SU-DHL-6 (cell line): Measurements from ENCODE around the gene F2.

Experiments used
- H2AFZ ChIP-seq: fragments of 200-600 bp; sonication (generic); 2 replicates; pipeline ENCODE4 v1.6.1; 2014; ENCODE audit warnings: low read depth, mild to moderate bottlenecking, moderate library complexity, mixed read lengths, antibody characterized with exemption, low read length; ENCODE audit not compliant: severe bottlenecking
- H3F3A ChIP-seq: fragments of 200-600 bp; shearing (Covaris generic); 2 replicates; pipeline ENCODE4 v1.6.0; 2016; ENCODE audit warnings: antibody characterized with exemption, mild to moderate bottlenecking; ENCODE audit not compliant: insufficient read depth
- H3K27ac ChIP-seq: fragments of 200-600 bp; sonication (generic); 2 replicates; pipeline ENCODE4 v1.5.1; 2016; ENCODE audit warnings: low read depth, mild to moderate bottlenecking, low read length, moderate library complexity, mixed read lengths
- H3K27me3 ChIP-seq: fragments of 200-600 bp; sonication (generic), shearing (Covaris generic); 2 replicates; pipeline ENCODE4 v1.6.0; 2014; ENCODE audit warnings: mild to moderate bottlenecking, low read length
- H3K36me3 ChIP-seq: fragments of 200-600 bp; sonication (generic); 2 replicates; pipeline ENCODE4 v1.6.1; 2014; ENCODE audit warnings: mild to moderate bottlenecking, low read length, mixed read lengths
- H3K4me2 ChIP-seq: fragments of 300-600, 200-600 bp; shearing (Covaris generic), sonication (generic); 2 replicates; pipeline ENCODE4 v1.6.0; 2014; ENCODE audit warnings: low read length, low read depth, mild to moderate bottlenecking; ENCODE audit not compliant: poor library complexity, severe bottlenecking
- H3K4me3 ChIP-seq: fragments of 200-600 bp; sonication (generic); 2 replicates; pipeline ENCODE4 v1.5.1; 2014; ENCODE audit warnings: antibody characterized with exemption, low read length, mild to moderate bottlenecking, mixed read lengths; ENCODE audit not compliant: insufficient read depth, poor library complexity, severe bottlenecking
- H3K79me2 ChIP-seq: fragments of 200-600 bp; sonication (generic); 2 replicates; pipeline ENCODE4 v1.6.1; 2014; ENCODE audit warnings: mild to moderate bottlenecking, low read length, moderate library complexity; ENCODE audit not compliant: insufficient read depth
- H3K9ac ChIP-seq: fragments of 200-600 bp; sonication (generic); 2 replicates; pipeline ENCODE4 v1.7.0; 2014; ENCODE audit warnings: mild to moderate bottlenecking, low read length
- H3K9me2 ChIP-seq: fragments of 200-600 bp; sonication (generic); replicated peaks from 2 replicates; pipeline ENCODE4 v1.6.1; 2014; ENCODE audit warnings: low read length; ENCODE audit not compliant: insufficient read depth
- H3K9me3 ChIP-seq: fragments of 200-600 bp; sonication (generic); 2 replicates; pipeline ENCODE4 v1.6.1; 2014; ENCODE audit warnings: low read length, mixed read lengths; ENCODE audit not compliant: insufficient read depth
- H4K20me1 ChIP-seq: fragments of 200-600 bp; sonication (generic); 2 replicates; pipeline ENCODE4 v1.6.1; 2014; ENCODE audit warnings: low read depth, mild to moderate bottlenecking, antibody characterized with exemption, low read length, moderate library complexity, mixed read lengths
- EZH2phosphoT487 ChIP-seq: fragments of 200-600 bp; sonication (generic), shearing (Covaris generic); conservative IDR thresholded peaks from 2 replicates; pipeline ENCODE4 v1.6.1; 2018; ENCODE audit warnings: mild to moderate bottlenecking, antibody characterized with exemption, low read length, moderate library complexity, mixed read lengths
- TF ChIP-seq, protein P1 (sequence below): fragments of 200-600 bp; sonication (generic); IDR thresholded peaks from one replicate; pipeline ENCODE4 v1.5.1; 2017; ENCODE audit warnings: antibody characterized with exemption, mild to moderate bottlenecking, low read length, moderate library complexity; ENCODE audit not compliant: insufficient read depth, poor library complexity, severe bottlenecking

F2 gene

DNA sequence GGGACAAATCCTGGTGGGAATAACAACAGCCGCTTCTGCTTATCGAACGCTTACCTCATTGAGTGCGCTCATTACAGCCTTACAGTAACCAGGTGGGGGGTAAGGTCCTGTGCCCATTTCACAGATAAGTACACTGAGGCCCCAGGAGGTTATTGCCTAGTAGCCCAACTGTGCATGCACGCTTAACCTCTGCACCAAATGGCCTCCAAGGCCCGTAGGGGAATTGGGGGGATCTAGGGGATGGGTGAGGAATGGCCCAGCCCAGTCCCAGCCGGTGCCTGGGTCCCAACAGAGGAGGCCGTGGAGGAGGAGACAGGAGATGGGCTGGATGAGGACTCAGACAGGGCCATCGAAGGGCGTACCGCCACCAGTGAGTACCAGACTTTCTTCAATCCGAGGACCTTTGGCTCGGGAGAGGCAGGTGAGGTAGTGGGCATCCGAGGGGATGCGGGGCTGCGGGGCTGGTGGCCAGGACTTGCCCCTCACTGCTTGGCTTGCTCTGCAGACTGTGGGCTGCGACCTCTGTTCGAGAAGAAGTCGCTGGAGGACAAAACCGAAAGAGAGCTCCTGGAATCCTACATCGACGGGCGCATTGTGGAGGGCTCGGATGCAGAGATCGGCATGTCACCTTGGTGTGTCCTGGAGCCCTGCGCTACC is 7.3 kb downstream of the F2 start:
- no peaks in the 10 kb centered on the region for H3K27me3 ChIP-seq
- H3K27ac ChIP-seq: no peak overlapping the region
- no peak overlapping the region for H2AFZ ChIP-seq
- no peak overlapping the region for H3K4me2 ChIP-seq
- no peaks in the 10 kb centered on the region for H3K9me3 ChIP-seq
- no peaks in the 10 kb centered on the region for H3K9me2 ChIP-seq
- H3F3A ChIP-seq: no peaks in the 10 kb centered on the region
- no peaks in the 10 kb centered on the region for H3K36me3 ChIP-seq
- H3K79me2 ChIP-seq: no peaks in the 10 kb centered on the region
- no peak overlapping the region for H3K9ac ChIP-seq
- H4K20me1 ChIP-seq: no peaks in the 10 kb centered on the region
- no peak overlapping the region for H3K4me3 ChIP-seq
- no peak for TF ChIP-seq EZH2phosphoT487
- TF ChIP-seq, protein P1, sequence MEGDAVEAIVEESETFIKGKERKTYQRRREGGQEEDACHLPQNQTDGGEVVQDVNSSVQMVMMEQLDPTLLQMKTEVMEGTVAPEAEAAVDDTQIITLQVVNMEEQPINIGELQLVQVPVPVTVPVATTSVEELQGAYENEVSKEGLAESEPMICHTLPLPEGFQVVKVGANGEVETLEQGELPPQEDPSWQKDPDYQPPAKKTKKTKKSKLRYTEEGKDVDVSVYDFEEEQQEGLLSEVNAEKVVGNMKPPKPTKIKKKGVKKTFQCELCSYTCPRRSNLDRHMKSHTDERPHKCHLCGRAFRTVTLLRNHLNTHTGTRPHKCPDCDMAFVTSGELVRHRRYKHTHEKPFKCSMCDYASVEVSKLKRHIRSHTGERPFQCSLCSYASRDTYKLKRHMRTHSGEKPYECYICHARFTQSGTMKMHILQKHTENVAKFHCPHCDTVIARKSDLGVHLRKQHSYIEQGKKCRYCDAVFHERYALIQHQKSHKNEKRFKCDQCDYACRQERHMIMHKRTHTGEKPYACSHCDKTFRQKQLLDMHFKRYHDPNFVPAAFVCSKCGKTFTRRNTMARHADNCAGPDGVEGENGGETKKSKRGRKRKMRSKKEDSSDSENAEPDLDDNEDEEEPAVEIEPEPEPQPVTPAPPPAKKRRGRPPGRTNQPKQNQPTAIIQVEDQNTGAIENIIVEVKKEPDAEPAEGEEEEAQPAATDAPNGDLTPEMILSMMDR: no peak

DNA sequence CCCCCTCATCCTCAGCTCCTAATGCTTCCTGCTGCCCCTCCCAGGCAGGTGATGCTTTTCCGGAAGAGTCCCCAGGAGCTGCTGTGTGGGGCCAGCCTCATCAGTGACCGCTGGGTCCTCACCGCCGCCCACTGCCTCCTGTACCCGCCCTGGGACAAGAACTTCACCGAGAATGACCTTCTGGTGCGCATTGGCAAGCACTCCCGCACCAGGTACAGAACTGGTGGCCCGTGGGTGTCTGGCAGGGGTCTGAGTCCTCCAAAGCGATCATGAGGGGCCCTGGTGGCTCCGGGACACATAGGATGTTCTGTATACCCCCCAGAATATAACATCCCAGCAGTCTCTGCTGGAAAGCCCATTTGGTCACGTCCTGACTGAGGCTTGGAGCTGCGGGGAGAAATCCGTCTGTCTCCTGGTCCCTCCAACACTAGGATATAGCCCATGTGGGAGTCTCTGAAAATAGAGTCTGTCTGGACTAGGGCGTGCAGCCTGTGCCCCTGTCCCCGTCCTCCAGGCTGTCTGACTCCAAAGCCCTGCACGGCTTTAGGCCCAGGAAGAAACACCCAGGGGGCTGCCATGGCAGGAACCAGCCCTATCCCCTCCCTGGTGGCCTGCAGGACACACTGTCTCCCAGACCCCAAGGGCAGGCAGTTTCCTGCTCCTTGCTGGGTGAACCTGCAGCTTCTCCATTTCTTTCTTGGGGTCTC is 9.1 kb downstream of the F2 start:
- Histone ChIP-seq H4K20me1 (no peaks in the 10 kb centered on the region), H3K9me2 (no peaks in the 10 kb centered on the region), H3K27me3 (no peaks in the 10 kb centered on the region), H3K4me3 (no peak overlapping the region), H3K27ac (no peak overlapping the region), H3K9ac (no peak overlapping the region), H3K4me2 (no peak overlapping the region), H3K79me2 (no peaks in the 10 kb centered on the region), H3K9me3 (no peaks in the 10 kb centered on the region), H3F3A (no peaks in the 10 kb centered on the region), H3K36me3 (no peaks in the 10 kb centered on the region), H2AFZ (no peak overlapping the region)
- TF ChIP-seq, protein P1: no peak
- TF ChIP-seq EZH2phosphoT487: no peak

DNA sequence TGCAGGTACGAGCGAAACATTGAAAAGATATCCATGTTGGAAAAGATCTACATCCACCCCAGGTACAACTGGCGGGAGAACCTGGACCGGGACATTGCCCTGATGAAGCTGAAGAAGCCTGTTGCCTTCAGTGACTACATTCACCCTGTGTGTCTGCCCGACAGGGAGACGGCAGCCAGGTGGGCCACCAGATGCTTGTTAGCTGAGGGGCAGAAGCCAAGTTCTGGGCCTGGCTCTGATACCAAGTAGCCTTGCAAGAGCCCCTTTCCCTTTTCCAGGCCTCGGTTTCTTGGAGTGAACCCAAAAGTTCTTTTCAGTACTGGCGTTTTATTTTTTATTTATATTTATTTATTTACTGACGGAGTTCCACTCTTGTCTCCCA is 9.6 kb downstream of the F2 start:
- Histone ChIP-seq H3K9me2 (no peaks in the 10 kb centered on the region), H3K4me2 (no peak overlapping the region), H3K36me3 (no peaks in the 10 kb centered on the region), H3K79me2 (no peaks in the 10 kb centered on the region), H2AFZ (no peak overlapping the region), H3K27me3 (no peaks in the 10 kb centered on the region), H3K27ac (no peak overlapping the region), H3F3A (no peaks in the 10 kb centered on the region), H3K4me3 (no peak overlapping the region), H4K20me1 (no peaks in the 10 kb centered on the region), H3K9ac (no peak overlapping the region), H3K9me3 (no peaks in the 10 kb centered on the region)
- no peak for TF ChIP-seq EZH2phosphoT487
